ENCODE results near the gene DAPK3. TPM values are rescaled to one million over a fixed set of nuclear protein-coding genes. Genes with fewer than 3 reads are reported as not detected.

Gene DAPK3
- total RNA-seq, 1 donor, result 209 TPM

- TF ChIP-seq, protein P1, sequence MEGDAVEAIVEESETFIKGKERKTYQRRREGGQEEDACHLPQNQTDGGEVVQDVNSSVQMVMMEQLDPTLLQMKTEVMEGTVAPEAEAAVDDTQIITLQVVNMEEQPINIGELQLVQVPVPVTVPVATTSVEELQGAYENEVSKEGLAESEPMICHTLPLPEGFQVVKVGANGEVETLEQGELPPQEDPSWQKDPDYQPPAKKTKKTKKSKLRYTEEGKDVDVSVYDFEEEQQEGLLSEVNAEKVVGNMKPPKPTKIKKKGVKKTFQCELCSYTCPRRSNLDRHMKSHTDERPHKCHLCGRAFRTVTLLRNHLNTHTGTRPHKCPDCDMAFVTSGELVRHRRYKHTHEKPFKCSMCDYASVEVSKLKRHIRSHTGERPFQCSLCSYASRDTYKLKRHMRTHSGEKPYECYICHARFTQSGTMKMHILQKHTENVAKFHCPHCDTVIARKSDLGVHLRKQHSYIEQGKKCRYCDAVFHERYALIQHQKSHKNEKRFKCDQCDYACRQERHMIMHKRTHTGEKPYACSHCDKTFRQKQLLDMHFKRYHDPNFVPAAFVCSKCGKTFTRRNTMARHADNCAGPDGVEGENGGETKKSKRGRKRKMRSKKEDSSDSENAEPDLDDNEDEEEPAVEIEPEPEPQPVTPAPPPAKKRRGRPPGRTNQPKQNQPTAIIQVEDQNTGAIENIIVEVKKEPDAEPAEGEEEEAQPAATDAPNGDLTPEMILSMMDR (IDR thresholded peaks at IDR 0.05; ENCODE audit: insufficient read depth, low read depth, low read length), result no peak
- no peak for DNase-seq (ENCODE audit: low read depth)
- H3K4me3 ChIP-seq (ENCODE audit: low read depth, low read length), result no peak overlapping the region
These were observed 19.9 kb upstream of the DAPK3 start for GRCh38 chr19:3990815-3991117.

- peak; percentile 84 for DNase-seq (ENCODE audit: low read depth)
- peak overlapping the region; percentile 33 for H3K4me3 ChIP-seq (ENCODE audit: low read depth, low read length)
- TF ChIP-seq, protein P1 (IDR thresholded peaks at IDR 0.05; ENCODE audit: insufficient read depth, low read depth, low read length), result peak; percentile 91
These were observed 16.9 kb upstream of the DAPK3 start for GRCh38 chr19:3987619-3988371.

DNA sequence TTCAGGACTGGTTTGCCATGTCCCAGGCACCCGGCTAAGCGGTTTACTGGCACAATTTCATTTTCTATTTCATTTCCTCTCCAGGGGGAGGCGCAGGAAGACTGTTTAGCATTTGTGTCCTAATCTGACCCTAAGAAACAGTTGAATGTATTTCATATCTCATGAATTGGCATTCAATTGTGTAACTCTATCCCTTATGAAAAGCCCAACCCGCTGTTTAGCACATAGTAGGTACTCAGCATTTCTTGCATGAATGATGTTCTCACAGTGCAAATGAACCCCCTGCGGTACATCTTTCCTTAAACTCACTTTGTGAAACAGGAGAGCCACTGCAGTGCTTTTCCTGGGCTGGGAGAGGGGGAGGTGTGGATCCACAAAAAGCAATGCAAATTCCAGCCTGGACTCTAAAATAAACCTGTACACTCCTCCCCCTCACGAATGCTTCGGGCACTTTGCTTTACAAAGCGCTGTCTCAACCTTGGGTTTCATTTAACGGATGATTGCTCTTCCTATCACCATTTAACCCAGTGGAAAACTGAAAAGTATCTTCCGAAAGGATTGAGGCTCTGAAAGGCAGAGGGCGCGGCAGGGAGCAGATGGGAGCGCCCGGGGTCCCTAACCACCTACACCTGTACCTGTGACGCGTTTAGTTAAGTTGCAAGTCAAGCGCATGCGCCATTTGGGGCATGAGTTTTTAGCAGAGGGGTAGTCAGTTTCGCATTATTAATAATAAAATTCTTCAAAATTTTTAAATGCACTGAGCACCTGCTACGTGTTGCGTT is 15.6 kb upstream of the DAPK3 start:
- TF ChIP-seq, protein P1 (IDR thresholded peaks at IDR 0.05; ENCODE audit: insufficient read depth, low read depth, low read length), result peak; percentile 61

GRCh38 chr19:3985643-3986259 is 14.9 kb upstream of the DAPK3 start:
- peak overlapping the region; percentile 100 for H3K4me3 ChIP-seq (ENCODE audit: low read depth, low read length)
- TF ChIP-seq, protein P1 (IDR thresholded peaks at IDR 0.05; ENCODE audit: insufficient read depth, low read depth, low read length), result no peak
- no peak for DNase-seq (ENCODE audit: low read depth)

More for the DNA sequence above, 15.6 kb upstream of the DAPK3 start:
- peak; percentile 85 for DNase-seq (ENCODE audit: low read depth)
- H3K4me3 ChIP-seq (ENCODE audit: low read depth, low read length), result peak overlapping the region; percentile 100

GRCh38 chr19:3984908-3985642 is 14.2 kb upstream of the DAPK3 start, which contains the start of gene EEF2:
Gene EEF2, minus strand, starts transcription at chr19:3985463. Its CDS starts 83 bp downstream, at chr19:3985380.
- peak; percentile 89 for DNase-seq (ENCODE audit: low read depth)
- H3K4me3 ChIP-seq (ENCODE audit: low read depth, low read length), result peak within 1 kb of the TSS; percentile 100
- TF ChIP-seq, protein P1 (IDR thresholded peaks at IDR 0.05; ENCODE audit: insufficient read depth, low read depth, low read length), result no peak

GRCh38 chr19:3984584-3984907 is 13.6 kb upstream of the DAPK3 start:
- TF ChIP-seq, protein P1 (IDR thresholded peaks at IDR 0.05; ENCODE audit: insufficient read depth, low read depth, low read length), result no peak
- DNase-seq (ENCODE audit: low read depth), result no peak
- peak overlapping the region; percentile 100 for H3K4me3 ChIP-seq (ENCODE audit: low read depth, low read length)

Measured in fibroblast of villous mesenchyme (primary cell).